B cell (primary cell): ENCODE measurements around the gene OR56A3. TPM values are rescaled to one million over a fixed set of nuclear protein-coding genes. Genes with fewer than 3 reads are reported as not detected.

Source experiments
- ATAC-seq: fragments of 200-7000 bp; cut with Tn5 transposase; one replicate; pipeline ENCODE4 v1.10.0; 2021; ENCODE audit warnings: low read depth, mild to moderate bottlenecking, moderate number of reproducible peaks, moderate library complexity
- CTCF ChIA-PET: fragments of 350-600 bp; sonication (Branson Sonifier 250); formaldehyde crosslinking; loops from one replicate; lab custom pipeline; 2021; ENCODE audit warnings: antibody characterized with exemption, inconsistent platforms; lab: Charles Lee
- POLR2A ChIA-PET: fragments of 350-600 bp; sonication (Branson Sonifier 250); formaldehyde crosslinking; loops from one replicate; lab custom pipeline; 2021; ENCODE audit warnings: antibody characterized with exemption; lab: Charles Lee
- DNase-seq: peaks from one replicate; pipeline ENCODE4 v3.0.0; 2013
- H2AFZ ChIP-seq: 2 replicates; pipeline ENCODE4 v1.6.1; 2012; ENCODE audit warnings: mild to moderate bottlenecking, low read depth, low read length; ENCODE audit not compliant: insufficient read depth, poor library complexity, severe bottlenecking
- H3K27ac ChIP-seq, 2 donors: 1 replicate in 1 of 2; 2 replicates in 1 of 2; pipeline ENCODE4 v1.5.1; 2012 to 2013; ENCODE audit warnings: low read length in 2 of 2, mild to moderate bottlenecking in 2 of 2, moderate library complexity in 1 of 2
- H3K27me3 ChIP-seq, 4 experiments: fragments of 200-600 bp in 1 of 4; sonication (generic) in 1 of 4; replicated peaks in 1 of 4; 1 replicate in 2 of 4; 2 replicates in 2 of 4; pipeline versions ENCODE4 v1.6.1 to v1.7.0; 2013 to 2016; ENCODE audit warnings: low read length in 3 of 4, mild to moderate bottlenecking in 2 of 4, mixed read lengths in 1 of 4, moderate library complexity in 1 of 4; ENCODE audit not compliant: insufficient read depth in 4 of 4, control insufficient read depth in 3 of 4; ENCODE audit errors: control extremely low read depth in 1 of 4
- H3K36me3 ChIP-seq, 2 experiments: replicated peaks in 1 of 2; 1 replicate in 1 of 2; 2 replicates in 1 of 2; pipeline versions ENCODE4 v1.6.1 to v1.7.1; 2013; ENCODE audit warnings: low read length in 1 of 2; ENCODE audit not compliant: insufficient read depth in 2 of 2, control insufficient read depth in 1 of 2; ENCODE audit errors: control extremely low read depth in 1 of 2, extremely low read depth in 1 of 2
- H3K4me1 ChIP-seq, 2 donors: fragments of 200-600 bp in 1 of 2; sonication (generic) in 1 of 2; 1 replicate in 1 of 2; 2 replicates in 1 of 2; pipeline versions ENCODE4 v1.5.1 to v1.6.1; 2013 to 2017; ENCODE audit warnings: low read length in 2 of 2; ENCODE audit not compliant: control insufficient read depth in 2 of 2, insufficient read depth in 2 of 2
- H3K4me2 ChIP-seq: replicated peaks from 2 replicates; pipeline ENCODE3; 2012; ENCODE audit warnings: mild to moderate bottlenecking, low read depth, low read length; ENCODE audit not compliant: poor library complexity, severe bottlenecking
- H3K4me3 ChIP-seq, 5 experiments: fragments of 200-600 bp in 1 of 5; sonication (generic) in 1 of 5; 1 replicate in 3 of 5; 2 replicates in 2 of 5; pipeline versions ENCODE4 v1.5.1 to v1.7.0; 2011 to 2016; ENCODE audit warnings: low read length in 4 of 5, mild to moderate bottlenecking in 4 of 5, low read depth in 2 of 5, control low read depth in 1 of 5, moderate library complexity in 1 of 5; ENCODE audit not compliant: insufficient read depth in 1 of 5; ENCODE audit errors: control extremely low read depth in 1 of 5, extremely low read depth in 1 of 5
- H3K79me2 ChIP-seq: fragments of 200-600 bp; sonication (generic); one replicate; pipeline ENCODE4 v1.6.0; 2016; ENCODE audit warnings: low read length; ENCODE audit not compliant: control insufficient read depth, insufficient read depth
- H3K9ac ChIP-seq: fragments of 200-600 bp; sonication (generic); 2 replicates; pipeline ENCODE4 v1.6.1; 2017; ENCODE audit warnings: mild to moderate bottlenecking, low read length, moderate library complexity
- H3K9me3 ChIP-seq, 3 donors: one replicate each; pipeline versions ENCODE4 v1.6.1 to v1.7.1; 2013; ENCODE audit warnings: low read length in 2 of 3; ENCODE audit not compliant: control insufficient read depth in 2 of 3, insufficient read depth in 1 of 3; ENCODE audit errors: control extremely low read depth in 1 of 3
- H4K20me1 ChIP-seq: 2 replicates; pipeline ENCODE4 v1.6.0; 2012; ENCODE audit warnings: mild to moderate bottlenecking, low read length; ENCODE audit not compliant: insufficient read depth, control insufficient read depth, poor library complexity, severe bottlenecking
- H3K27ac Mint-ChIP-seq: one replicate; pipeline ENCODE4 v1.8.0; 2021; ENCODE audit warnings: mixed read lengths
- H3K27me3 Mint-ChIP-seq: one replicate; pipeline ENCODE4 v1.8.0; 2021; ENCODE audit warnings: mixed read lengths
- H3K4me1 Mint-ChIP-seq: one replicate; pipeline ENCODE4 v1.8.0; 2021; ENCODE audit warnings: mixed read lengths
- H3K4me3 Mint-ChIP-seq: one replicate; pipeline ENCODE4 v1.8.0; 2021; ENCODE audit warnings: mixed read lengths
- H3K9me3 Mint-ChIP-seq: one replicate; pipeline ENCODE4 v1.8.0; 2022; ENCODE audit warnings: mixed read lengths; ENCODE audit not compliant: insufficient read depth
- CTCF ChIP-seq: fragments of 200-600 bp; IDR thresholded peaks from one replicate; pipeline ENCODE4 v1.8.0; 2022; ENCODE audit warnings: antibody characterized with exemption, mild to moderate bottlenecking
- EZH2 ChIP-seq: IDR thresholded peaks from 2 replicates; pipeline ENCODE4 v1.6.1; 2012; ENCODE audit warnings: borderline replicate concordance, low read depth, mild to moderate bottlenecking, moderate library complexity, low read length; ENCODE audit not compliant: insufficient read depth, poor library complexity, severe bottlenecking
- WGBS: methylation state at CpG from one replicate; pipeline ENCODE4 v1.1.5; 2013; ENCODE audit warnings: missing lambda C conversion rate; ENCODE audit not compliant: insufficient coverage; 5-methylcytosine and 5-hydroxymethylcytosine counted together
- intact Hi-C: fragments of 100-400 bp; cut with micrococcal nuclease; formaldehyde crosslinking; loops from one replicate; pipeline ENCODE4 v1.10.0; 2022
- polyA plus RNA-seq: library from polyadenylated mRNA; depleted of rRNA; stranded (reverse); fragments of >200 nt; gene quantifications from 2 replicates; pipeline ENCODE4 v1.2.3, GENCODE V29; 2012
- total RNA-seq, 2 donors: library from RNA; stranded (reverse); fragments of 120-200 nt in 1 of 2; gene quantifications; 1 replicate in 1 of 2; 2 replicates in 1 of 2; pipeline versions ENCODE4 v1.2.3 to v1.2.4, GENCODE V29; 2013 to 2022

OR56A3 gene
- total and polyA plus RNA-seq, 2 donors (not counting 1 experiment from before 2014, with no cell fraction given), result not detected

DNA sequence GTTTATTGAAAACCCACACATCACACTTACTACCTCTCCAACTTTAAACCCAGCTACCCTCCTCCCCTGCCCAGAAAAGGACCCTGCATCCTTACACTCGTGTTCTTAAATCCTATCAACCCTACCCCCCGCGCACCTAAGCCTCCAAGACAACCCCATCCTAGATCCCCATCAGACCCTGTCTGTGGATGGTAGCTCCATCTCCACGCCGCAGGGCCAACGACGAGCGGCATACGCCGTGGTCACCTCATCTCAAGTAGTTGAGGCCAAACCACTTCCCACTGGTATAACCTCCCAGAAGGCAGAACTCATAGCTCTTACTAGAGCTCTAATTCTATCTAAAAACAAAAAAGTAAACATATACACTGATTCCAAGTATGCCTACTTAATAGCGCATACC, 9.4 kb upstream of the OR56A3 start:
- TF ChIP-seq CTCF (no peak), EZH2 (no peak)
- WGBS, result 98% methylated on average over 11 of the region's 11 CpGs
- peaks cover 0 to 37% (median 0%) of the 10 kb centered on the region in 3 donors for H3K9me3 ChIP-seq
- no peaks in the 10 kb centered on the region for H3K36me3 ChIP-seq
- H3K4me1 ChIP-seq, result no peaks in the 10 kb centered on the region
- Mint-ChIP-seq H3K9me3 (peaks cover 2% of the 10 kb centered on the region), H3K27ac (no peak overlapping the region), H3K4me1 (no peaks in the 10 kb centered on the region), H3K4me3 (no peak overlapping the region), H3K27me3 (no peaks in the 10 kb centered on the region)
- no peak overlapping the region for H3K27ac ChIP-seq
- no peak for ATAC-seq
- no peaks in the 10 kb centered on the region for H3K27me3 ChIP-seq
- H3K4me2 ChIP-seq, result no peak overlapping the region
- no peaks in the 10 kb centered on the region for H4K20me1 ChIP-seq
- H3K4me3 ChIP-seq, result no peak overlapping the region
- no peak overlapping the region for H3K9ac ChIP-seq
- POLR2A ChIA-PET, result no interaction called here
- H2AFZ ChIP-seq, result no peak overlapping the region
- H3K79me2 ChIP-seq, result no peaks in the 10 kb centered on the region
- CTCF ChIA-PET, result no interaction called here
- no peak for DNase-seq
- intact Hi-C loops, result no loop called here

DNA sequence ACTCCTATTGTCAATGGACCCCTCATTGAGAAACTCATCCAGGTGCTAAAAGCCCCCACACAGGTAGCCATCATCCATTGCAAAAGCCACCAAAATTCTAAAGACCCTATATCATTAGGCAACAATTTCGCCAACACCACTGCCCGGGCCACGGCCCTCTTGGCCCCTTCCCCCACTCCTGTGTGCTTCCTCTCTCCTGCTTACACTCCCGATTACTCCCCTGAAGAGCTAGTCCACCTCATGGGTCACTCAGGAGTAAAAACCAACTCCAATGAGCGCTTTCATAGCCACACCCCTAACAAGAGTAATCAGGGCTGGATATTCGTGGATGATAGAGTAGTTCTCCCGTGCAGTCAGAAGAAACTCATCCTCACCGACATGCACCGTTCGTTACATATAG, 8.9 kb upstream of the OR56A3 start:
- TF ChIP-seq CTCF, result no peak
- TF ChIP-seq EZH2, result no peak
- H3K9me3 Mint-ChIP-seq, result peaks cover 2% of the 10 kb centered on the region
- Histone ChIP-seq H3K27me3 (no peaks in the 10 kb centered on the region), H3K9me3 (peaks cover 0 to 39% (median 0%) of the 10 kb centered on the region in 3 donors), H3K27ac (no peak overlapping the region), H3K36me3 (no peaks in the 10 kb centered on the region), H4K20me1 (no peaks in the 10 kb centered on the region), H3K9ac (no peak overlapping the region), H3K4me1 (no peaks in the 10 kb centered on the region), H3K79me2 (no peaks in the 10 kb centered on the region), H2AFZ (no peak overlapping the region), H3K4me2 (no peak overlapping the region), H3K4me3 (no peak overlapping the region)
- no peaks in the 10 kb centered on the region for H3K27me3 Mint-ChIP-seq
- H3K4me1 Mint-ChIP-seq, result no peaks in the 10 kb centered on the region
- POLR2A ChIA-PET, result no interaction called here
- ATAC-seq (no peak), DNase-seq (no peak)
- 95% methylated on average over 10 of the region's 10 CpGs for whole genome bisulfite sequencing
- no peak overlapping the region for H3K4me3 Mint-ChIP-seq
- no peak overlapping the region for H3K27ac Mint-ChIP-seq
- CTCF ChIA-PET, result no interaction called here
- intact Hi-C loops, result no loop called here
